GM12891 (cell line): ENCODE data around the gene SHANK3.

Source experiments
- DNase-seq: peaks from one replicate; pipeline ENCODE4 v3.0.0; 2011; ENCODE audit warnings: low spot score; ENCODE audit not compliant: insufficient read length
- FAIRE-seq: peaks from 2 replicates; lab custom pipeline; 2011; peaks lifted over from hg19 to GRCh38; lab: Jason Lieb, UNC
- PAX5 ChIP-seq: IDR thresholded peaks from 2 replicates; pipeline ENCODE4 v1.6.1; 2011; ENCODE audit warnings: low read length, moderate library complexity, mild to moderate bottlenecking; ENCODE audit not compliant: insufficient read depth, severe bottlenecking
- POLR2A ChIP-seq: IDR thresholded peaks from 2 replicates; pipeline ENCODE4 v1.6.1; 2011; ENCODE audit warnings: low read depth, low read length, control low read depth
- POLR2AphosphoS5 ChIP-seq: IDR thresholded peaks from 2 replicates; pipeline ENCODE4 v1.6.1; 2011; ENCODE audit warnings: low read depth, low read length, control low read depth
- POU2F2 ChIP-seq: IDR thresholded peaks from 2 replicates; pipeline ENCODE4 v1.6.1; 2011; ENCODE audit warnings: low read depth, mild to moderate bottlenecking, control low read depth, low read length, moderate library complexity
- SPI1 ChIP-seq: IDR thresholded peaks from 2 replicates; pipeline ENCODE4 v1.6.1; 2011; ENCODE audit warnings: low read depth, low read length, control low read depth
- TAF1 ChIP-seq: IDR thresholded peaks from 2 replicates; pipeline ENCODE4 v1.6.1; 2011; ENCODE audit warnings: low read depth, low read length, control low read depth

SHANK3 gene

GRCh38 chr22:50704510-50705218 lies 32.0 kb downstream of the SHANK3 start:
- TF ChIP-seq POLR2AphosphoS5 (no peak), POLR2A (no peak), TAF1 (no peak), SPI1 (no peak), PAX5 (no peak), POU2F2 (no peak)
- FAIRE-seq (no peak), DNase-seq (no peak)

- FAIRE-seq: no peak
These were observed 32.6 kb downstream of the SHANK3 start for GRCh38 chr22:50705219-50705691.

GRCh38 chr22:50705851-50706351 lies 33.3 kb downstream of the SHANK3 start:
- FAIRE-seq (no peak), DNase-seq (no peak)
- TF ChIP-seq POU2F2 (no peak), POLR2AphosphoS5 (no peak), POLR2A (no peak), SPI1 (no peak), PAX5 (no peak), TAF1 (no peak)

More at GRCh38 chr22:50705219-50705691, 32.6 kb downstream of the SHANK3 start:
- DNase-seq: no peak
- TF ChIP-seq PAX5: no peak
- TF ChIP-seq SPI1: no peak
- no peak for TF ChIP-seq POU2F2
- no peak for TF ChIP-seq POLR2AphosphoS5
- TF ChIP-seq TAF1: no peak
- no peak for TF ChIP-seq POLR2A

GRCh38 chr22:50706481-50707125 lies 34.0 kb downstream of the SHANK3 start:
- TF ChIP-seq TAF1 (no peak), POLR2A (no peak), PAX5 (no peak), POLR2AphosphoS5 (no peak), SPI1 (no peak), POU2F2 (no peak)
- no peak for DNase-seq
- no peak for FAIRE-seq

- DNase-seq (no peak), FAIRE-seq (no peak)
- TF ChIP-seq SPI1 (no peak), PAX5 (no peak), POLR2A (no peak), POU2F2 (no peak), TAF1 (no peak), POLR2AphosphoS5 (no peak)
These were observed 35.9 kb downstream of the SHANK3 start for GRCh38 chr22:50708474-50708873.

GRCh38 chr22:50708996-50709395 lies 36.4 kb downstream of the SHANK3 start:
- DNase-seq (no peak), FAIRE-seq (no peak)
- TF ChIP-seq SPI1 (no peak), POU2F2 (no peak), POLR2A (no peak), TAF1 (no peak), POLR2AphosphoS5 (no peak), PAX5 (no peak)

- DNase-seq (no peak), FAIRE-seq (no peak)
- TF ChIP-seq SPI1 (no peak), POLR2A (no peak), POLR2AphosphoS5 (no peak), POU2F2 (no peak), PAX5 (no peak), TAF1 (no peak)
These were observed 37.6 kb downstream of the SHANK3 start for GRCh38 chr22:50710221-50710620.

GRCh38 chr22:50710886-50711285 lies 38.3 kb downstream of the SHANK3 start:
- no peak for DNase-seq
- TF ChIP-seq POU2F2 (no peak), POLR2A (no peak), TAF1 (no peak), PAX5 (no peak), SPI1 (no peak), POLR2AphosphoS5 (no peak)
- no peak for FAIRE-seq
